Endothelial cell of umbilical vein (primary cell): Measurements from ENCODE around the gene UVSSA. TPM values are rescaled to one million over a fixed set of nuclear protein-coding genes. Genes with fewer than 3 reads are reported as not detected.

Experiments
- BruUV-seq: library from RNA; stranded (reverse); fragments of 400-500 nt; replicated peaks from 2 replicates; lab custom pipeline; 2021; lab: Mats Ljungman, UMichigan
- CTCF ChIA-PET: fragments of 300-600, 350-600 bp; sonication (Branson Sonifier 250); formaldehyde crosslinking; loops from one replicate; lab custom pipeline; 2021; ENCODE audit warnings: antibody characterized with exemption, inconsistent platforms; lab: Charles Lee
- POLR2A ChIA-PET: fragments of 300-600, 350-600 bp; sonication (Branson Sonifier 250); formaldehyde crosslinking; loops from one replicate; lab custom pipeline; 2021; ENCODE audit warnings: antibody characterized with exemption, inconsistent platforms; lab: Charles Lee
- DNase-seq: peaks from one replicate; pipeline ENCODE4 v3.0.0-alpha.2; 2011; ENCODE audit warnings: low read depth, low spot score
- FAIRE-seq: peaks from 2 replicates; lab custom pipeline; 2011; peaks lifted over from hg19 to GRCh38; lab: Jason Lieb, UNC
- H2AFZ ChIP-seq: 2 replicates; pipeline ENCODE4 v1.6.0; 2012; ENCODE audit warnings: low read depth, low read length, control low read depth, inconsistent platforms
- H3K27ac ChIP-seq: 2 replicates; pipeline ENCODE4 v1.5.1; 2011; ENCODE audit warnings: low read depth, mild to moderate bottlenecking, control low read depth, low read length, moderate library complexity; ENCODE audit not compliant: insufficient read depth
- H3K27me3 ChIP-seq, 2 experiments: 2 replicates each; pipeline versions ENCODE4 v1.6.0 to v1.6.1; 2011; ENCODE audit warnings: low read length in 2 of 2, mixed read lengths in 1 of 2; ENCODE audit not compliant: control insufficient read depth in 2 of 2, insufficient read depth in 2 of 2
- H3K36me3 ChIP-seq, 2 experiments: 2 replicates in 1 of 2; 3 replicates in 1 of 2; pipeline ENCODE4 v1.5.1; 2011; ENCODE audit warnings: low read length in 2 of 2, mild to moderate bottlenecking in 1 of 2, moderate library complexity in 1 of 2; ENCODE audit not compliant: control insufficient read depth in 2 of 2, insufficient read depth in 2 of 2; ENCODE audit errors: extremely low read depth in 1 of 2
- H3K4me1 ChIP-seq: 3 replicates; pipeline ENCODE4 v1.5.1; 2011; ENCODE audit warnings: mild to moderate bottlenecking, low read length; ENCODE audit not compliant: control insufficient read depth, insufficient read depth; ENCODE audit errors: extremely low read depth
- H3K4me2 ChIP-seq: 2 replicates; pipeline ENCODE4 v1.6.1; 2011; ENCODE audit warnings: low read length, control low read depth, mixed read lengths; ENCODE audit not compliant: insufficient read depth
- H3K4me3 ChIP-seq, 3 experiments: fragments of 200-600 bp in 1 of 3; sonication (generic), shearing (Covaris generic) in 1 of 3; replicated peaks in 1 of 3; 2 replicates each; pipeline ENCODE4 v1.5.1; 2011 to 2016; ENCODE audit warnings: control low read depth in 3 of 3, low read length in 3 of 3, mild to moderate bottlenecking in 2 of 3, inconsistent platforms in 1 of 3, low read depth in 1 of 3, moderate library complexity in 1 of 3; ENCODE audit not compliant: insufficient read depth in 1 of 3
- H3K79me2 ChIP-seq: 2 replicates; pipeline ENCODE4 v1.6.0; 2012; ENCODE audit warnings: low read length, inconsistent platforms; ENCODE audit not compliant: control insufficient read depth, insufficient read depth
- H3K9ac ChIP-seq: replicated peaks from 2 replicates; pipeline ENCODE3; 2011; ENCODE audit warnings: low read length, control low read depth; ENCODE audit not compliant: insufficient read depth; ENCODE audit errors: extremely low read depth
- H3K9me1 ChIP-seq: replicated peaks from 3 replicates; pipeline ENCODE4 v1.6.0; 2011; ENCODE audit warnings: mild to moderate bottlenecking, low read length; ENCODE audit not compliant: control insufficient read depth, insufficient read depth; ENCODE audit errors: extremely low read depth
- H3K9me3 ChIP-seq: replicated peaks from 2 replicates; pipeline ENCODE4 v1.5.1; 2012; ENCODE audit warnings: low read length, inconsistent platforms; ENCODE audit not compliant: control insufficient read depth, insufficient read depth
- H4K20me1 ChIP-seq: replicated peaks from 2 replicates; pipeline ENCODE3; 2011; ENCODE audit warnings: mild to moderate bottlenecking, low read length; ENCODE audit not compliant: control insufficient read depth, insufficient read depth; ENCODE audit errors: extremely low read depth
- CTCF ChIP-seq, 2 donors: IDR thresholded peaks; 1 replicate in 1 of 2; 2 replicates in 1 of 2; pipeline ENCODE4 v1.5.1; 2011; ENCODE audit warnings: low read length in 2 of 2, mild to moderate bottlenecking in 2 of 2, moderate library complexity in 2 of 2, control low read depth in 1 of 2, inconsistent platforms in 1 of 2, low read depth in 1 of 2; ENCODE audit not compliant: insufficient read depth in 1 of 2; ENCODE audit errors: extremely low read depth in 1 of 2
- EZH2 ChIP-seq: IDR thresholded peaks from 2 replicates; pipeline ENCODE4 v1.6.1; 2012; ENCODE audit warnings: borderline replicate concordance, low read depth, mild to moderate bottlenecking, moderate library complexity, low read length, inconsistent platforms; ENCODE audit not compliant: severe bottlenecking
- FOS ChIP-seq: IDR thresholded peaks from 2 replicates; pipeline ENCODE4 v1.6.1; 2011; ENCODE audit warnings: mild to moderate bottlenecking, low read length, moderate library complexity, borderline replicate concordance; ENCODE audit not compliant: insufficient read depth
- GATA2 ChIP-seq: IDR thresholded peaks from 2 replicates; pipeline ENCODE4 v1.7.0; 2011; ENCODE audit warnings: low read depth, mild to moderate bottlenecking, moderate library complexity, mixed read lengths, low read length; ENCODE audit not compliant: insufficient read length, insufficient read depth
- JUN ChIP-seq: IDR thresholded peaks from 2 replicates; pipeline ENCODE4 v1.6.1; 2011; ENCODE audit warnings: borderline replicate concordance, low read depth; ENCODE audit not compliant: insufficient read length, insufficient read depth
- MYC ChIP-seq: IDR thresholded peaks from one replicate; pipeline ENCODE4 v1.6.1; 2011; ENCODE audit warnings: mild to moderate bottlenecking, low read depth, low read length
- POLR2A ChIP-seq: IDR thresholded peaks from 2 replicates; pipeline ENCODE4 v1.6.1; 2012; ENCODE audit warnings: low read depth, mild to moderate bottlenecking, control low read depth, low read length
- POLR2AphosphoS5 ChIP-seq: IDR thresholded peaks from 2 replicates; pipeline ENCODE4 v1.6.1; 2012; ENCODE audit warnings: low read depth, mild to moderate bottlenecking, control low read depth, low read length, moderate library complexity; ENCODE audit not compliant: insufficient read depth
- dilution Hi-C: fragments of 300-500 bp; cut with MboI; formaldehyde crosslinking; loops from one replicate; pipeline ENCODE4 v1.15.0; 2019; ENCODE audit warnings: low sequenced_read_pairs; ENCODE audit not compliant: extremely low pct_ligation_motif_present
- intact Hi-C: fragments of 100-400 bp; cut with micrococcal nuclease; formaldehyde crosslinking; loops from one replicate; pipeline ENCODE4 v1.10.0; 2022
- polyA plus RNA-seq, 4 experiments: library from polyadenylated mRNA; depleted of rRNA in 3 of 4; stranded (reverse) in 3 of 4; unstranded in 1 of 4; fragments of >200 nt; gene quantifications; 2 replicates each; pipeline versions ENCODE4 v1.2.1 to v1.2.3, GENCODE V29; 2011 to 2012; ENCODE audit warnings: missing spikeins in 1 of 4
- total RNA-seq: library from RNA; stranded (reverse); gene quantifications from 2 replicates; pipeline ENCODE4 v1.2.3, GENCODE V29; 2021
- TF ChIP-seq, protein P1 (sequence below): IDR thresholded peaks from 2 replicates; pipeline ENCODE4 v1.6.1; 2011; ENCODE audit not compliant: insufficient read depth, insufficient read length

Gene UVSSA
- total and polyA plus RNA-seq, 2 donors (not counting 3 experiments of a cell fraction or from before 2014, with no cell fraction given), result 7.1 to 14.9 TPM

GRCh38 chr4:1321486-1321885 is 25.5 kb upstream of the UVSSA start:
- FAIRE-seq, result no peak
- Histone ChIP-seq H3K79me2 (no peaks in the 10 kb centered on the region), H3K27ac (no peak overlapping the region), H3K4me3 (no peak overlapping the region), H3K9me3 (no peaks in the 10 kb centered on the region), H3K9me1 (no peaks in the 10 kb centered on the region), H2AFZ (no peak overlapping the region), H4K20me1 (no peaks in the 10 kb centered on the region), H3K4me2 (no peak overlapping the region), H3K9ac (no peak overlapping the region), H3K27me3 (no peaks in the 10 kb centered on the region), H3K36me3 (peaks cover 6 to 33% of the 10 kb centered on the region in 2 experiments), H3K4me1 (peaks cover 4% of the 10 kb centered on the region)
- no peak for TF ChIP-seq EZH2
- no peak for TF ChIP-seq GATA2
- no peak for TF ChIP-seq POLR2AphosphoS5
- POLR2A ChIA-PET, result no interaction called here
- intact Hi-C loops, result no loop called here
- dilution Hi-C loops, result no loop called here
- no TSS peak for BruUV-seq
- no peak for DNase-seq
- CTCF ChIA-PET, result no interaction called here

- Histone ChIP-seq H3K9me3 (no peaks in the 10 kb centered on the region), H3K4me1 (peaks cover 4% of the 10 kb centered on the region), H3K27ac (no peak overlapping the region), H4K20me1 (no peaks in the 10 kb centered on the region), H3K27me3 (no peaks in the 10 kb centered on the region), H3K36me3 (peaks cover 6 to 32% of the 10 kb centered on the region in 2 experiments), H3K9me1 (no peaks in the 10 kb centered on the region), H3K9ac (no peak overlapping the region), H3K4me2 (no peak overlapping the region), H3K79me2 (no peaks in the 10 kb centered on the region), H3K4me3 (no peak overlapping the region), H2AFZ (no peak overlapping the region)
- POLR2A ChIA-PET, result no interaction called here
- DNase-seq, result no peak
- dilution Hi-C loops (no loop called here), intact Hi-C loops (no loop called here)
- no TSS peak for BruUV-seq
- CTCF ChIA-PET, result no interaction called here
- TF ChIP-seq CTCF (IDR thresholded peaks at IDR 0.05; ENCODE audit: extremely low read depth in 1 of 2, insufficient read depth in 1 of 2, low read depth in 1 of 2, low read length in 2 of 2) (no peak), POLR2A (no peak), FOS (no peak), MYC (no peak), JUN (no peak), POLR2AphosphoS5 (no peak), GATA2 (no peak), EZH2 (no peak)
- TF ChIP-seq, protein P1, sequence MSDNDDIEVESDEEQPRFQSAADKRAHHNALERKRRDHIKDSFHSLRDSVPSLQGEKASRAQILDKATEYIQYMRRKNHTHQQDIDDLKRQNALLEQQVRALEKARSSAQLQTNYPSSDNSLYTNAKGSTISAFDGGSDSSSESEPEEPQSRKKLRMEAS, result no peak
- no peak for FAIRE-seq
Observed at GRCh38 chr4:1321946-1322650, 24.9 kb upstream of the UVSSA start.
